DOHH2 (cell line): Measurements from ENCODE around the gene FRAS1.
"Not testable (repeated sequence)": the region's sequence is repeated elsewhere in the genome, so short reads cannot be mapped to it uniquely, and the experiment has no call there.

Source experiments
- H3F3A ChIP-seq: fragments of 200-600 bp; sonication (generic), shearing (Covaris generic); 2 replicates; pipeline ENCODE4 v1.6.0; 2016; ENCODE audit warnings: antibody characterized with exemption, mild to moderate bottlenecking; ENCODE audit not compliant: control insufficient read depth, insufficient read depth
- H3K27ac ChIP-seq: fragments of 200-600 bp; sonication (generic); 2 replicates; pipeline ENCODE4 v1.5.1; 2014; ENCODE audit warnings: low read depth, mild to moderate bottlenecking, low read length, moderate library complexity
- H3K27me3 ChIP-seq: fragments of 200-600 bp; sonication (generic); 2 replicates; pipeline ENCODE4 v1.6.1; 2014; ENCODE audit warnings: mild to moderate bottlenecking, low read length, mixed read lengths; ENCODE audit not compliant: control insufficient read depth
- H3K36me3 ChIP-seq: fragments of 200-600 bp; sonication (generic); 2 replicates; pipeline ENCODE4 v1.6.1; 2014; ENCODE audit warnings: mild to moderate bottlenecking, low read length, moderate library complexity, mixed read lengths; ENCODE audit not compliant: control insufficient read depth
- H3K4me1 ChIP-seq: fragments of 200-600 bp; sonication (generic); 2 replicates; pipeline ENCODE4 v1.6.1; 2014; ENCODE audit warnings: mild to moderate bottlenecking, low read length, mixed read lengths; ENCODE audit not compliant: control insufficient read depth
- H3K4me2 ChIP-seq: fragments of 200-600 bp; sonication (generic); 2 replicates; pipeline ENCODE4 v1.6.0; 2014; ENCODE audit warnings: mild to moderate bottlenecking, low read length, moderate library complexity
- H3K4me3 ChIP-seq: fragments of 200-600 bp; sonication (generic); 2 replicates; pipeline ENCODE4 v1.5.1; 2014; ENCODE audit warnings: mild to moderate bottlenecking, low read length, mixed read lengths
- H3K79me2 ChIP-seq: fragments of 200-600 bp; sonication (generic); 2 replicates; pipeline ENCODE4 v1.6.1; 2014; ENCODE audit warnings: mild to moderate bottlenecking, low read length, mixed read lengths; ENCODE audit not compliant: control insufficient read depth
- H3K9me2 ChIP-seq: fragments of 200-600 bp; sonication (generic); replicated peaks from 2 replicates; pipeline ENCODE4 v1.6.1; 2014; ENCODE audit warnings: mild to moderate bottlenecking, low read length, mixed read lengths; ENCODE audit not compliant: control insufficient read depth
- H3K9me3 ChIP-seq: fragments of 200-600 bp; sonication (generic); 2 replicates; pipeline ENCODE4 v1.6.1; 2014; ENCODE audit warnings: antibody characterized with exemption, low read length, mixed read lengths; ENCODE audit not compliant: control insufficient read depth, insufficient read depth
- H4K20me1 ChIP-seq: fragments of 200-600 bp; sonication (generic); 2 replicates; pipeline ENCODE4 v1.6.0; 2014; ENCODE audit warnings: low read depth, mild to moderate bottlenecking, antibody characterized with exemption, low read length, moderate library complexity; ENCODE audit not compliant: control insufficient read depth, insufficient read depth
- EZH2phosphoT487 ChIP-seq: fragments of 200-600 bp; sonication (generic); IDR thresholded peaks from 2 replicates; pipeline ENCODE4 v1.6.1; 2017; ENCODE audit warnings: borderline replicate concordance, mild to moderate bottlenecking, antibody characterized with exemption, low read length, moderate library complexity, mixed read lengths
- TF ChIP-seq, protein P1 (sequence below): fragments of 200-600 bp; sonication (generic); IDR thresholded peaks from one replicate; pipeline ENCODE4 v1.5.1; 2014; ENCODE audit warnings: antibody characterized with exemption, mild to moderate bottlenecking, low read depth, low read length; ENCODE audit not compliant: poor library complexity, severe bottlenecking

The FRAS1 gene

GRCh38 chr4:78464265-78464664 is 407.1 kb downstream of the FRAS1 start:
- TF ChIP-seq, protein P1, sequence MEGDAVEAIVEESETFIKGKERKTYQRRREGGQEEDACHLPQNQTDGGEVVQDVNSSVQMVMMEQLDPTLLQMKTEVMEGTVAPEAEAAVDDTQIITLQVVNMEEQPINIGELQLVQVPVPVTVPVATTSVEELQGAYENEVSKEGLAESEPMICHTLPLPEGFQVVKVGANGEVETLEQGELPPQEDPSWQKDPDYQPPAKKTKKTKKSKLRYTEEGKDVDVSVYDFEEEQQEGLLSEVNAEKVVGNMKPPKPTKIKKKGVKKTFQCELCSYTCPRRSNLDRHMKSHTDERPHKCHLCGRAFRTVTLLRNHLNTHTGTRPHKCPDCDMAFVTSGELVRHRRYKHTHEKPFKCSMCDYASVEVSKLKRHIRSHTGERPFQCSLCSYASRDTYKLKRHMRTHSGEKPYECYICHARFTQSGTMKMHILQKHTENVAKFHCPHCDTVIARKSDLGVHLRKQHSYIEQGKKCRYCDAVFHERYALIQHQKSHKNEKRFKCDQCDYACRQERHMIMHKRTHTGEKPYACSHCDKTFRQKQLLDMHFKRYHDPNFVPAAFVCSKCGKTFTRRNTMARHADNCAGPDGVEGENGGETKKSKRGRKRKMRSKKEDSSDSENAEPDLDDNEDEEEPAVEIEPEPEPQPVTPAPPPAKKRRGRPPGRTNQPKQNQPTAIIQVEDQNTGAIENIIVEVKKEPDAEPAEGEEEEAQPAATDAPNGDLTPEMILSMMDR, result no peak
- TF ChIP-seq EZH2phosphoT487, result no peak
- Histone ChIP-seq H3K4me2 (no peak overlapping the region), H3K36me3 (no peaks in the 10 kb centered on the region), H3K9me3 (no peaks in the 10 kb centered on the region), H3K4me1 (no peaks in the 10 kb centered on the region), H4K20me1 (no peaks in the 10 kb centered on the region), H3K27ac (no peak overlapping the region), H3K27me3 (no peaks in the 10 kb centered on the region), H3K9me2 (no peaks in the 10 kb centered on the region), H3K79me2 (no peaks in the 10 kb centered on the region), H3K4me3 (no peak overlapping the region), H3F3A (no peaks in the 10 kb centered on the region)

DNA sequence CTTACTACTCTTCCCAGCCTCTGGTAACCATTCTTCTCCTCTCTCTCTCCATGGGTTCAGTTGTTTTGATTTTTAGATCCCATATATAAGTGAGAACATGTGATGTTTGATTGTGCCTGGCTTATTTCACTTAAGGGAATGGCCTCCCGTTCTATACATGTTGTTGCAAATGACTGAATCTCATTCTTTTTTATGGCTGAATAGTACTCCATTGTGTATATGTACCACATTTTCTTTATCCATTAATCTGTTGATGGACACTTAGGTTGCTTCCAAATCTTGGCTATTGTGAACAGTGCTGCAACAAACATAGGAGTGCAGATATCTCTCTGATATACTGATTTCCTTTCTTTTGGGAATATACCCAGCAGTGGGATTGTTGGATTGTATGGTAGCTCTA is 410.1 kb downstream of the FRAS1 start:
- not testable (repeated sequence) for H3K36me3 ChIP-seq, H3K9me2 ChIP-seq, H3K79me2 ChIP-seq, H3K9me3 ChIP-seq, H3K4me3 ChIP-seq, H3K27me3 ChIP-seq, H3K27ac ChIP-seq, H4K20me1 ChIP-seq, H3K4me2 ChIP-seq, H3K4me1 ChIP-seq, H3F3A ChIP-seq

GRCh38 chr4:78468272-78468671 is 411.1 kb downstream of the FRAS1 start:
- Histone ChIP-seq H3F3A (no peaks in the 10 kb centered on the region), H4K20me1 (no peaks in the 10 kb centered on the region), H3K4me2 (no peak overlapping the region), H3K79me2 (no peaks in the 10 kb centered on the region), H3K27me3 (no peaks in the 10 kb centered on the region), H3K27ac (no peak overlapping the region), H3K36me3 (no peaks in the 10 kb centered on the region), H3K4me3 (no peak overlapping the region), H3K9me2 (no peaks in the 10 kb centered on the region; the same call in 1 of the 2 replicates), H3K9me3 (no peaks in the 10 kb centered on the region), H3K4me1 (no peaks in the 10 kb centered on the region)
- TF ChIP-seq EZH2phosphoT487, result no peak
- TF ChIP-seq, protein P1, result no peak

DNA sequence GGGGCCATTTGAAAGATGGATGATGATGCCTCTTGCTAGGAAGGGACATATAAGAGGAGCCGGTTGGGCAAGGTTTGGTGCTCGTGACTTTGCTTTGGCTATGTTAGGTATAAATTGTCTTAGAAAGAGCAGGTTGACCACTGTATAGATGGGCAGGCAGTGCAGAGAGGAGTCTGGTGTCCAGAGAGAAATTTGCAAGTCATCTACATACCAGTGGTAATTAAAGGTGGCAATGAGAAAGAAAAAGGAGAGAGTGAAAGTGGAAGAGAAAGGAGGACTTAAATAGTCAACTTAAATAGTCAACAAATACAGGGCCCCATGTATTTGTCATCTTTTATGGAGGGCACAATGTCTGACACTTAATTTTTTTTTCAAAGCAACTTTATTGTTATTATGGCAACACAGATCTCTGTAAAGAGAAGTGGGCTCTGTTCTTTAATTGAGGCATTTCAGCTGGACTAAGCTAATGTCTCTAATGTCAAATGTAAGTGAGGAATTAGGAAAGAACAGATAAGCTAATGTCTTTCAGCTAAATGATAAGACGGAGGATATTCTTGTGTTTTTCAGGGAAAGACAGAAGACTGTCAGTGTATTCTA is 419.1 kb downstream of the FRAS1 start:
- Histone ChIP-seq H4K20me1 (no peaks in the 10 kb centered on the region), H3K27ac (no peak overlapping the region), H3K36me3 (no peaks in the 10 kb centered on the region), H3K4me3 (no peak overlapping the region), H3K9me3 (no peaks in the 10 kb centered on the region), H3K4me1 (no peaks in the 10 kb centered on the region), H3K27me3 (no peaks in the 10 kb centered on the region), H3K4me2 (no peak overlapping the region), H3F3A (no peaks in the 10 kb centered on the region), H3K9me2 (no peaks in the 10 kb centered on the region; the same call in 1 of the 2 replicates), H3K79me2 (no peaks in the 10 kb centered on the region)
- TF ChIP-seq EZH2phosphoT487, result no peak
- TF ChIP-seq, protein P1, result no peak
